RCC 7860 (cell line): ENCODE measurements around the gene RAP2A.

Source experiments
- DNase-seq: peaks from one replicate; pipeline ENCODE4 v3.0.0-alpha.2; 2015; ENCODE audit warnings: low spot score
- FAIRE-seq: peaks from 2 replicates; lab custom pipeline; 2012; peaks lifted over from hg19 to GRCh38; lab: Jason Lieb, UNC

Gene RAP2A

GRCh38 chr13:97433727-97434396 lies at the start of gene RAP2A:
Gene RAP2A, plus strand, starts transcription at chr13:97434169. Its CDS starts 302 bp downstream, at chr13:97434471.
- FAIRE-seq (no peak), DNase-seq (peak; percentile 76)

GRCh38 chr13:97384371-97384770 lies 49.6 kb upstream of the RAP2A start:
- FAIRE-seq (no peak), DNase-seq (no peak)

DNA sequence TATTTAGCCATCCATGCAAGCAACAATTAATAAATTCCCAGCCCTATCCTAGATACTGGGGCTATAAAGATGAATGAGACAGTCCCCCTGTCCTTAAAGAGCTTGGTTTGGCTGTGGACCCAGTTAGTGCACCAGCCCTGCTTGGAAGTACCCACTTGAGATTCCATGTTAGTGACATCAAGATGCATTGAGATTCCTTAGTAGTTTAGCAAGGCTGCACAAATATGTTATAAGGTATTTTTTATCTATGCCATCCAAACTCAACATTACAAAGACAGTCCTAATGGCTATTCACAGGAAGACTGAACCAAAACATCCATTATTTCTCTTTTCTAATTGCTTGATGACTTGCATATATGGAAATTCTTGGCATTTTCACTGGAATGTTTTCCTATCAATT lies 48.8 kb upstream of the RAP2A start:
- DNase-seq (no peak), FAIRE-seq (no peak)

DNA sequence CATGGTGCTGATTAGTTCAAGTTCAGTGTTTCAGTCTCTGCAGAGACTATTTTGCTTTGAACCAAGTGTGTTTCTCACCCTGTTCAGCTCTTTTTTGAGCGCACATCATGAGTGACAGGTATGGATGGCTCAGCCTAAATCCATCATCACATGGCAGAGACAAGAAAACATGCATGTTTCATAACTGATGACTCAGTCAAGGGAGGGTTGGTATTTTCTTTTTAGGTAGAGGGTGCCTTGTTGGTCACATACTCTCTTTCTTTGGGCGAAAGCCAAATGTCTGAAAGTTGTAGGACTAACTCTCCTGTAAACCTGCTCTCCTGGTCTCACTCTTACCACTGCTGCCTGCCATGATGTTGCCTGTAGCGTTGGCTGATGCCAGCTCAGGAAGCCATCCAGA lies 48.1 kb upstream of the RAP2A start:
- DNase-seq (no peak), FAIRE-seq (no peak)

GRCh38 chr13:97386801-97387484 lies 47.0 kb upstream of the RAP2A start:
- no peak for FAIRE-seq
- DNase-seq: no peak

- DNase-seq (no peak), FAIRE-seq (no peak)
These were observed 46.5 kb upstream of the RAP2A start for GRCh38 chr13:97387485-97387839.

DNA sequence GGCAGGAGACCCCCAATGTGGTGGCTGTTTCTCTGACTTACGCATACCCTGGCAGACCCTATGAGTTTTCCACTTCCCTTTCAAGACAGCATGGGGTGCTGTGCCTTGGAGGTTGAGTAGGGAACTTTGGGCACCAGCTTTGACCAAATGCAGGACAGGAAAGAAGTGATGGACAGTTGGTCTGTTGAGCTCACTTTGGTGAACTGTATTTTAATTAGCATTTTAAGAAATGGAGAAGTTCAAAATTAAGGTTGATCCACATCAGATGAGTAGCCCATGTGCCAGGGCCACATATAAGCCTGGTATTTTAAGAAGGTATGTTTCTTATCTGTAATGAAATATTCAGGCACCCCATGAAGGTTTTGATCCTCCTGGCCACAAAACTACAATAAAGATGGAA lies 46.1 kb upstream of the RAP2A start:
- DNase-seq (no peak), FAIRE-seq (no peak)

- no peak for FAIRE-seq
These were observed 45.6 kb upstream of the RAP2A start for GRCh38 chr13:97388373-97388772.

DNA sequence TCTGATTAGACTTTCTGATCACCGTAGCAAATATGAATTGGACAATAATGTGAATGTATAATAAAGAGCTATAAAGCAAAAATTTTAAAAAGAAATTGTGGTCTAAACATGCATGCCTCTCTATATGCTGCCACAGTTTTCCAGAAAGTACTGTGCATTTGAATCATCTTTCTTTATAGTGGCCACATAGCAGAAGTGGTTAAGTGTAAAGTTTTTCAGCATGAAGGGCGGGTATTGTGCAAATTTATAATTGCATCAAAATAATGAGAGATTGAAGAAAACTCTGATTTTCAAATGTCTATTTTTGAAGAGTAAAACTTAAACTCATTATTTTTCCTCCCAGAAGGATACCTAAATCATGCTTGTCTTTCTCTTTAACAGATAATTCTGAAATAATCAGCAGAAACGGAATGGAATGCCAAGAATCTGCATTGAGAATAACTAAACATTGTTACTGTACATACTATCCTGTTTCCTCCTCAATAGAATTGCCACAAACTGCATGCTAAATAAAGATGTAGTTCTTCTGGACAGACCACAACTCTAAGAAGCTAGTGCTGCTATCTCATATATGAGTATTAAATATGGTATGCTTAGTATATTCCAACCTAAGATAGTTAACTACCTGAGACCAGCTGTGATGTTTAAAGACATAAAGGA lies 42.9 kb upstream of the RAP2A start:
- DNase-seq: no peak
- no peak for FAIRE-seq

More at GRCh38 chr13:97388373-97388772, 45.6 kb upstream of the RAP2A start:
- no peak for DNase-seq

DNA sequence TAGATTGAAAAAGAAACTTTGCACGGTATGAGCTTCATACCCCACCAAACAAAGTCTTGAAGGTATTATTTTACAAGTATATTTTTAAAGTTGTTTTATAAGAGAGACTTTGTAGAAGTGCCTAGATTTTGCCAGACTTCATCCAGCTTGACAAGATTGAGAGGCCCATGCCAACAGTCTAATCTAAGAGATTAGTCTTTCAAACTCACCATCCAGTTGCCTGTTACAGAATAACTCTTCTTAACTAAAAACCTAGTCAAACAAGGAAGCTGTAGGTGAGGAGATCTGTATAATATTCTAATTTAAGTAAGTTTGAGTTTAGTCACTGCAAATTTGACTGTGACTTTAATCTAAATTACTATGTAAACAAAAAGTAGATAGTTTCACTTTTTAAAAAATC lies 41.9 kb upstream of the RAP2A start:
- no peak for FAIRE-seq
- no peak for DNase-seq

DNA sequence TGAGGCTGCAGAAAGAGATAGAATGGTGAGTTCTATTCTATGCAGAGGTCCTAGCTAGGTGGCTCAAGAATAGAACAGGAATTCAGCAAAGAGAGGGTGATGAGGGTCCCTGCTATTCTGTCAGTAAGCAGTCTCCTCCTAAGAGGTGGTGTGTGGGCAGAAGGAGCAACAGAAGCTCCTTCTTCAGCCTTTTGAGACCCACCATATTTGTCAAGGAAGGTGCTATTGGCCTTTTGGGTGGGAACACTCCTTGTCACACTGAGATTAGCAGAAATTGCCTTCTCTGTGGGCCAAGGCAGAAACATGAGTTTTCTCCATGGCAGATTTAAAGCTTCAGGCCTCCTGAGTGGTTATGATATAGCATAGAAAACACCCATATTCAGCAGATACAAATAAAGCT lies 39.4 kb upstream of the RAP2A start:
- FAIRE-seq: no peak
- no peak for DNase-seq

GRCh38 chr13:97395447-97396136 lies 38.4 kb upstream of the RAP2A start:
- DNase-seq (no peak), FAIRE-seq (peak; percentile 40)

DNA sequence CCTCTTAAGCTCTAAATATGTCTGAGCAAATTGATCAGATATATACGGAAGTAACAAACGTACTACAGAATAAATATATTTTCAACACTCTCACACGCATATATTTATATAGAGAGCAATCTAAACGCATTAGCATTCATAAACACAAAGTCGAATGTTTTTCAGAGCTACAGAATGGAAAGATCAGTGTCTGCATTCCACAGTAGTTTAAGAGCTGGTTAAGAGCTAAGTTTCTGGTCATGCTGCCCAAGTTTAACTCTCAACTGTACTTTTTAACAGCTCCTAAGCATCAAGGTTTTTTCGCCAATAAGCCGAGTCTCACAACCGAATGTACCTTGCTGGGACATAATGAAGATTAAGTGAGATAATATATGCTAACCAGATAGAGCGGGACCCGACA lies 36.7 kb upstream of the RAP2A start:
- FAIRE-seq: no peak
- no peak for DNase-seq

- FAIRE-seq (no peak), DNase-seq (no peak)
These were observed 32.5 kb upstream of the RAP2A start for GRCh38 chr13:97401421-97401820.

GRCh38 chr13:97403893-97404750 lies 29.8 kb upstream of the RAP2A start:
- DNase-seq (peak; percentile 14), FAIRE-seq (no peak)

GRCh38 chr13:97407540-97407939 lies 26.4 kb upstream of the RAP2A start:
- FAIRE-seq (no peak), DNase-seq (no peak)

GRCh38 chr13:97408938-97409337 lies 25.0 kb upstream of the RAP2A start:
- DNase-seq (no peak), FAIRE-seq (no peak)

DNA sequence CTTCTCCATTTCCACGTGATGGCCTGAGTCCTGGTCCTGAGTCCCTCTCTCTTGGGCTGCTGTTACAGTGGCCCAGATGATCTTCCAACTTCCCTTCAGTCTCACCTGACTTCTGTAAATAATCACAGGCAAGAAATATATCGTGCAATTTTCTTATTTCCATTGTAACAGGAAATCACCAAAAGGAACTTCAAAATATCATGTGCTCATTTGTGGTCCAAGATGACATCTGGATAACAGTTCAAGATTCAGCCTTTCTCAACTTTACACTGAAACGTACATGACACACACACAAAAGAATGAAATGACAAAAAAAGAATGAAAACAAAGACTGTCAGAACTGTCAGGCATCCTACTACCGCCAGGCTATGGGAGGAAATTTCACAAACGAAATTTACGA lies 22.0 kb upstream of the RAP2A start:
- FAIRE-seq (no peak), DNase-seq (no peak)

- no peak for DNase-seq
- FAIRE-seq: no peak
These were observed 20.3 kb upstream of the RAP2A start for GRCh38 chr13:97413694-97414093.

DNA sequence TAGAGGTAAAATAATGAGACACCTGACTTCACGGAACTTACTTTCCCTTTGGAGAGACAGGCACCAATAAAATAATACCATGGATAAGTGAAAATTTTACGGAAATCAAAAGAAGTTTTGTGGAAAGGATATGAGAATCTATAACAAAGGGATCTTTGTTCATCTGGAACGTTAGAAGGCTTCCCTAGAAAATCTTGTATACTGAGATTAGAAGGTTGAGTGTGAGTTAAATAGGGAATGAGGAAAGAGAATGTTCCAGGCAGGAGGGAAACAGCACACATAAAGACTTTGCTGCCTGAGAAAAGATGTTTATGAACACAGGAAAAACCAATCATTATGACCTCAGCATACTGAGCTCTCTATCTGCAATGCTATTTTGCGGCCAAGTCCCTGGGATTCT lies 19.6 kb upstream of the RAP2A start:
- FAIRE-seq (no peak), DNase-seq (no peak)

DNA sequence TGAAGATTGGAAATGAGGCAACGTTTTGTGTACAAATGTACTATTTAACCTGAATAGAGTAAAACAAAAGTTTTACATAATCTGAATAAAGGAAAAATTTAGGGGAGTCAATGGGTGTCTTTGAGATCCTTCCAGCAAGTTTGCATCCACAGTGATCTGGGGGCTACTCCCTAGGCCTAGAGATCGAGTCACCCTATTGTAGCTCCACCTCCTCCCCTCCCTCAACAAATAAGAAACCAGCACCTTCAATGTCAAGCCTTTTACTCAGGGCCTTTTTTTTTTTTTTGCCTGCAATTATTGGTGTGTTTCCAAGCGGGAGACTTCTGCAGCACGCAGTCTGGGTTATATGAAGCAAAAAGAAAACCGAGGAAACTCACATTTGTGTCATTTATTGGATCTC lies 16.3 kb upstream of the RAP2A start:
- FAIRE-seq (no peak), DNase-seq (no peak)
